GM18861 (cell line): ENCODE results near the gene TP53I13.
"Not testable (repeated sequence)": the region's sequence is repeated elsewhere in the genome, so short reads cannot be mapped to it uniquely, and the experiment has no call there.

Experiments
- ATAC-seq: cut with Tn5 transposase; IDR thresholded peaks from one replicate; pipeline ENCODE4 v1.9.1; 2021; ENCODE audit not compliant: unreplicated experiment

The TP53I13 gene

GRCh38 chr17:29568331-29569244 lies at the start of gene TP53I13:
TSS of gene TP53I13 (plus strand) at chr17:29568701. CDS start at chr17:29568759, 58 bp downstream.
- ATAC-seq, result peak; percentile 38

GRCh38 chr17:29524692-29525091 lies 43.8 kb upstream of the TP53I13 start:
- no peak for ATAC-seq

GRCh38 chr17:29526322-29526721 lies 42.2 kb upstream of the TP53I13 start:
- ATAC-seq, result no peak

GRCh38 chr17:29533976-29534375 lies 34.5 kb upstream of the TP53I13 start:
- ATAC-seq, result no peak

- ATAC-seq, result no peak
Measured at GRCh38 chr17:29544066-29544465, 24.4 kb upstream of the TP53I13 start.

- ATAC-seq, result no peak
Measured at GRCh38 chr17:29546085-29546484, 22.4 kb upstream of the TP53I13 start.

- no peak for ATAC-seq
Measured at GRCh38 chr17:29546830-29547229, 21.7 kb upstream of the TP53I13 start.

GRCh38 chr17:29549177-29549923 lies 19.2 kb upstream of the TP53I13 start:
- ATAC-seq, result peak; percentile 57

- no peak for ATAC-seq
Measured at GRCh38 chr17:29555840-29556239, 12.7 kb upstream of the TP53I13 start.

GRCh38 chr17:29557085-29557738 lies 11.3 kb upstream of the TP53I13 start:
- ATAC-seq, result no peak

GRCh38 chr17:29557739-29558116 lies 10.8 kb upstream of the TP53I13 start:
- ATAC-seq, result no peak

- ATAC-seq, result not testable (repeated sequence)
Measured at GRCh38 chr17:29558139-29558538, 10.4 kb upstream of the TP53I13 start.

- ATAC-seq, result no peak
Measured at GRCh38 chr17:29559640-29560039, 8.9 kb upstream of the TP53I13 start.

GRCh38 chr17:29560316-29560715 lies 8.2 kb upstream of the TP53I13 start:
- ATAC-seq, result no peak

- no peak for ATAC-seq
Measured at GRCh38 chr17:29561554-29562517, 6.7 kb upstream of the TP53I13 start.

- ATAC-seq, result no peak
Measured at GRCh38 chr17:29562615-29563014, 5.9 kb upstream of the TP53I13 start.

GRCh38 chr17:29563816-29564215 lies 4.7 kb upstream of the TP53I13 start:
- ATAC-seq, result no peak

- no peak for ATAC-seq
Measured at GRCh38 chr17:29565643-29566472, 2.6 kb upstream of the TP53I13 start.

- ATAC-seq, result no peak
Measured at GRCh38 chr17:29566473-29567303, 1.8 kb upstream of the TP53I13 start, which contains the start of gene ABHD15. TSS of gene ABHD15 (minus strand) at chr17:29567037. CDS start at chr17:29566966, 71 bp downstream.
